ENCODE data around the gene MEOX2.

Gene MEOX2

DNA sequence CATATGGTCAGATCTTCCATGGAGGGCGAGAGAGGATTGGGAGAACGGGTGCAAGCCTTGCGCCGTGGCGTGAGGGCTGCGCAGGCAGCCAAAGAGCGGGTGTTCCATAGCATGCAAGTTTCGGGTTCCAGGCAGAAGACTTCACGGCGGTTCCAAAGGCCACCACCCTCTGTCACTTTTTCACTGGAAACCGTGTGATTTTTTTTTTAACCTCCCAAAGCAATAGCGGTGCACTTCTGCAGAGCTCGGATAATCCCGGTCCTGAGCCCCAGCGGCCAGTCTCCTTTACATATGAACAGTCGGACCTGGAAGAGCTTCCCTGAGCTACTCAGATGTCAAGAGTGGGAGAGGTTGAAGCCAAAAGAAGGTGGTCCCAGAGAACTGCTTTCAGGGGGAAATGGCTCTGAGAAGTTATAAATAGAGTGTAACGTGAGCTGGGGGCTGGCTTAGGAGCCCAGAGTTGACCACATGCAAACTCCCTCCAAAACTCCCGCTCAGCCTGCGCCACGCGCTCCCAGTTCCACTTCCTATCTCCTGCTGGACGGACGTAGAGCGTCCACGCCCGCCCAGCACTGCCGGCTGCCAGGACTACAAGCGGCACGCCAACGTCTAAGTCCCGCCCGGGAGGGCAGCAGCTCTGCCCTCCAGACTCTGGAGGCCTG lies at the start of gene MEOX2:
Gene MEOX2 (minus strand): TSS at position 389 of the 662 bp plus-strand sequence. CDS start 281 bp downstream, at position 108.
- DNase-seq (ENCODE audit: low spot score), result peak; percentile 26

DNA sequence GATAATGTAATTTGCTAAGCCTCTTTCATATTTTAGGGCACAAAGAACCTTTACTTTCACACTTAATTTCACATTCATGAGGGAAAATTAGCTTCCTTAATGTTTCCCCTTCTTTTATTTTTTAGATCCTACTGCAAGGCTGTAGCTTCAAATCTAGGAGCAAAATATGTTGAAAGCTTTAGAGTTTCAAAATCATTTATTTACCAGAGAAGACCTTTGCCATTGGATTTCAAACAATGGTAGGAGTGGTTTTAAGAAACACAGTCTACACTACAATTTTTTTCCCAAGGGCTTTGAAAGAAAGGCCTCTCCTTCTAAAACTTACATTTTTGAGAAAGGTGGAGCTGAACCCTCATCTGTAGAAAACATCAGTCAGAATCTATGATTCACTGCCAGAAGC lies 43.3 kb upstream of the MEOX2 start:
- DNase-seq (ENCODE audit: low spot score), result no peak

DNA sequence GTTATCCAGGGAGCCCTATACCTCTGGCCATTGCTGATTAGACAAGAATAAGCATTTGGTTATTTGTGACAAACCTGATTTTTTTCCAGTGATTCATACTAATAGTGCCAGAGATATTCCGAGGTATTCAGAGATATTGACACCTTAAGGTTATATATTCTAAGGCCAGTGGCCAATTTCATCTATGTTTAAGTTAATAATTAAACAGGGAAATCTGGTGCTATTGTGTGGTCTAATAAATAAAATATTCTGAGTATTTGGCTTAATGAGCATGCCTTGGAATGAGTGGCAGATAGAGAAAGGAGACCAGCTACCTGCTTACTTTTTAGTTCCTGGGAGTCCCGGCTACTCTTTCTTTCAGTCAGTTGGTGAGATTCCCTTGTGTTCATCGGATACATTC lies 38.6 kb upstream of the MEOX2 start:
- DNase-seq (ENCODE audit: low spot score), result no peak

DNA sequence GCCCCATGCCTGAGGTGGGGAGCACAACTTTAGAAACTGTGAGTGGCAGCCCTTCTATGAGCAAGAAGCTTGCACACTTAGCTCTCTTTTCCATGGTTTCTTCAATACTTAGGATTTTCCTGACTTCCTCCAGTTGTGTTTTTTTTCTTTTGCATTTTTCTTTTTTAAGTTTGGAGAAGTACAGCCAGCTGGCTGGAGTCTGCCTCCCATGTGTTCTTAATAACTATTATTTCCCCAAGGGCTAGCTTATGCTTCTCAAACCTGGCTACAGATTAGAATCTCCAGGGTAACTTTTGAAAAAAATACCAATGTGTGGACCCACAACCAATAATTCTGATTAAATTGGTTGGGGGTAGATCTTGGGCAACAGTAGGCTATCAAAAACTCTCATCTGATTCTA lies 37.4 kb upstream of the MEOX2 start:
- DNase-seq (ENCODE audit: low spot score), result no peak

DNA sequence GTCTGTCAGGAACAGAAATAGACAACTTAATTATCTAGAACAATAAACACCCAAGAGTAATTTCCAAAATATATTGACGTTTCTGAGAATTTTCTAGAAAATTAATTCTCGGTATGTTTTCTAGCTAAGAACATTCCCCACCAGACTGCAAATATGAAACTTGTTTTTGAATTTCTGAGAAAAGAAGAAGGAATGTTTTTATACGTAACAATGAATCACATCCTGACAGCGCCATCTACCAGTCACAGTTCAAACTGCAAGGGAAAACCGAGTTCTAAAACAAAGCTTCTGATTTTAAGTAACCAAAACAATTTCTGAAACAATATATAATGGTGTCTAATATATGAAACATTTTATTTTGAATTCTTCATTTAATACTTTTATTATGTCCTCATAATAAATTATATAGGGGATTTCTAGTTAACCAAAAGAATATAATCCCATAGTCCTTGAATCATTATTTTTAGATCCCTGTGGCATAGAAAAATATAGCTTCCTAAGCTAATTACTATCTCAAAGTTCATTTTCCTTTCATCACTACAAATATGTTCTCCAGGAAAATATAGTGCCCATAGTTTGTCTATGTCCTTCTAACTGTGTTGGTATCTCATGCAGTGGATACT lies 34.5 kb upstream of the MEOX2 start:
- DNase-seq (ENCODE audit: low spot score), result peak; percentile 5

DNA sequence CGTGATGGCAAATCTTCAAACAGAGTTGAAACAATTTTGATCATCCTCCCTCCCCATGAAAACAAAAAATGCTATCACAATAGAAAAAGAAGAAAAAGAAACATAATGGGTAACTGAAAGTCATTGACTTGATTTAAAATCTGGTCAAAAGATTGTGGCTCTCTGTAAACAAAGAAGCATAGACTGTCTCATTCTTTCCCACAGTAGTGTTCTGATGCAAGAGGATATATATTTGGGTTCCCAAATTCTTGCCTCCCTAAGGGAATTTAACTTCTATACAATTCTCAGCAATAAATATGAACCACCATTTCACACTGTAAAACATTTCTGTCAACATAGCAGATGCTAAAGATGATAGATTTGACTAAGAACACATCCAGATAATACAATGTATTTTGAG lies 32.8 kb upstream of the MEOX2 start:
- no peak for DNase-seq (ENCODE audit: low spot score)

DNA sequence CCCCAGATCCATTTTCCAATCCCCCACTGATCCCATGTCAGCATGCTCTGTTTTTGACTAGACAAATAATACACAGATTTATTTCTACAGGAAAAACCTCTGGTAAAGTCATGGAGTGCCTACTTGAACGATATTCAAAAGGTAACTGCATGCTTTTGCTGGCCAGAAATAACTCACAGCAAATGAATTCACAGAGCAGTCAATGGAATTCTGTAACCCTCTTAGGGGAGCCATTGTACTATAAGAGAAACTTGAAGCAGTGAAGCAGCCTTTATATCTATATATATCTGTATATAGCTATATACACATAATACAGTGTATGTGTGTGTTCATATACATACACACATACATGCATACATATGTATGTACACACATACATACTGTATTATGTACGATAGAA lies 29.0 kb upstream of the MEOX2 start:
- DNase-seq (ENCODE audit: low spot score), result no peak

DNA sequence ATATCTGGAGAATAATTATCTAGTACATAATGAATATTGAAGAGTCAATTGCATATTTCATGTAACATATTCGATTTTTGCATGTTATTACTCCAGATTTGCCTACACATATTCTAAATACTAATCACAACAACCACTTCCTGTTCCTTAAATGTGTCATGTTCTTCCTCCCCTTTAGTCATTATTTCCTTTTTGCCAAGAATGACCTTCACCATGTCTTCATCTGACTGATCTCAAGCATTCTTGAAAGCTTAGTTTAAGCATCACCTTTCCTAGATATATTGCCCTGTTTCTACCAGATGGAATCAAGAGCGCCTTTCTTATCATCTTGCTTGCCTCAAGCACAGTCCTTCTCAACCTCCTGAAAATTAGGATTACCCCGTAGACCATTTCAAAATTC lies 23.5 kb upstream of the MEOX2 start:
- DNase-seq (ENCODE audit: low spot score), result no peak

DNA sequence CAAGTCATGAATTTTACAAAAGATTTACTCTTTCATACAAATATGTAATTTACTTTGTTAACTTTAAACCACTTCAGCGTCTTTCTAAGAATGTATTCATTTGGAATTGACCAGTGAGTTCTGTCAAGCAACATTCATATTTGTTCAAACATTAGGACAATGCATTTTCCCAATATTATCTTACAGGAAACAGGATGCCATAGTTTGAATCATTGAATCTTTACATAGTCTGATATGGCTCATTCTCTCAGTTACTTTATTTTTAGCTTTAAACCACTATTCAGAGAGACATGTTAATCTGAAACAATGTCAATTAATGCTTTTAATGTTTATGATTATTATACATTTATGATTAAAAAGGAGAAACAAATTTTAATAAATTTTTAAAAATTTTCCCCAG lies 21.1 kb upstream of the MEOX2 start:
- no peak for DNase-seq (ENCODE audit: low spot score)

DNA sequence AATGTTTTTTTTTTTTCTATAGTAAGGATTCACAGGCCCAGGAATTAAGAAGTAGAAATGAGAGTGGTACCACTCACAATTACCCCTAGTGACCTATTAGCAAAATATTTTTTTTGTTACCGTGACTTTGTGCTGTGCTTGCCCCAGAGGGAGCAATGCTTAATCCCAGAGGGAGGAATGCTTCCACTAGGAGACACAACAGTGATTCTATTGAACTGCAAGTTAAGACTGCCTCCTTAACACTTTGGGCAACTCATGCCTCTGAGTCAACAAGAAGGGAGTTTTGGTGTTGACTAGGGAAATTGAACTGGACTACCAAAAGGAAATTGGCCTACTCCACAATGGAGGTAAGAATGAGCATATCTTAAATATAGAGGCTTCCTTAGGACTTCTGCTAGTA lies 17.2 kb upstream of the MEOX2 start:
- no peak for DNase-seq (ENCODE audit: low spot score)

DNA sequence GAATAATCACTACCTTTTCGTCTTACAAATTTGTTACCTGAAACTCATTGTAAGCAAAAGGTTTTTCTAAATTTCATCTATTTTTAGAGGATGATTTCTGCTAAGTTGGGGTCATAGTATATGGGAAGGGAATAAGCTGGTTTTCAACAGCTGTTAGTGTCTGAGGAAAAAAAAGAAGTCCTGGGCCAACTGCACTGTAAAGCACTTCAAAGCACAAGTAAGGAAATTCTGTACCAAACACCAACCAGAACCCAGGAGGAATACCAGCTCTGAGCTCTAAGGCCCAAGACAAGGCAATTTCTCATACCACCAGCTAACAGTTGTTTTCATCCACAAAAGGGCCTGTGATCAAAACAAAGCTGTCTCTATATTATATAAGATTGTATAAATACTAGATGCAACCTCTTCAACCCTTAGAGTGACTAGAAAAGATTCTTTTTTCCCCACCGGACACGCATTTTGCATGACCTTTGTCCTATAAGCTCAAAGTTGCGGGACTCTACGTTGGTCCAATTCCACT lies 6.1 kb upstream of the MEOX2 start:
- no peak for DNase-seq (ENCODE audit: low spot score)

DNA sequence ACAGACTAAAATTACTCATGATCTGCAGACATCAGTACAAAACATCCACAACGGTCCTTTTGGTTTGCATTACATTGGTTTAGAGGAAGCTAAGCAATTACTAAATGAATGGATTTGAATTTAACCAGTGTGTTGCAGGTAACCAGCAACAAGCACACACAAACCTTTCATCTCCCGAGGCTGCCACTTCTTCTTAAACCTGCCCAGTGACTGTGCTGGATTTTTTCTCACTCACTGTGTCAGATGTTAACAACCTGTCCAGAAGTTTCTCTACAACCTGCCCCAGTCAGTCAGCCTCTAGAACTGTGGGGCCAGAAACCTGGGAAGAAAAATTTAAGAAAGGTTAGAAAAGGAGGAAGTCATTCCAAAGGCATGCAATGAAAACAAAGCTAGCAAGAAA lies 2.4 kb upstream of the MEOX2 start:
- DNase-seq (ENCODE audit: low spot score), result no peak

DNA sequence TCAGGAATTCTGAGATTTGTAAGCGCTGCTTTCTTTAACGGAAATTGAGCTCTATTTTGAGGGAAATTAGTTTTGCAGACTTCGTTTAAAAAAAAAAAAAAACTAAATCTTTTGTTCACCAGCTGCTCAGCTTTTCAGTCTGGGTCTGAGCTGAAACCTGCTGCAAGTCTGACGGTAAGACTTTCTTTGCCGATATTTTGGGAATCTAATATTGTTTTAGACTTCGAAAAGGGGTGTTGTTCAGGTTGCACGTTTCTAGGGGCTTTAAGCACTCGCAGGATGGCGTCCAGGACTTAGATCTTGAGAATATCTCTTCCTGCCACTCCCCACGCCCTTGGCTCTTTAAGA lies 1.8 kb upstream of the MEOX2 start:
- DNase-seq (ENCODE audit: low spot score), result no peak

DNA sequence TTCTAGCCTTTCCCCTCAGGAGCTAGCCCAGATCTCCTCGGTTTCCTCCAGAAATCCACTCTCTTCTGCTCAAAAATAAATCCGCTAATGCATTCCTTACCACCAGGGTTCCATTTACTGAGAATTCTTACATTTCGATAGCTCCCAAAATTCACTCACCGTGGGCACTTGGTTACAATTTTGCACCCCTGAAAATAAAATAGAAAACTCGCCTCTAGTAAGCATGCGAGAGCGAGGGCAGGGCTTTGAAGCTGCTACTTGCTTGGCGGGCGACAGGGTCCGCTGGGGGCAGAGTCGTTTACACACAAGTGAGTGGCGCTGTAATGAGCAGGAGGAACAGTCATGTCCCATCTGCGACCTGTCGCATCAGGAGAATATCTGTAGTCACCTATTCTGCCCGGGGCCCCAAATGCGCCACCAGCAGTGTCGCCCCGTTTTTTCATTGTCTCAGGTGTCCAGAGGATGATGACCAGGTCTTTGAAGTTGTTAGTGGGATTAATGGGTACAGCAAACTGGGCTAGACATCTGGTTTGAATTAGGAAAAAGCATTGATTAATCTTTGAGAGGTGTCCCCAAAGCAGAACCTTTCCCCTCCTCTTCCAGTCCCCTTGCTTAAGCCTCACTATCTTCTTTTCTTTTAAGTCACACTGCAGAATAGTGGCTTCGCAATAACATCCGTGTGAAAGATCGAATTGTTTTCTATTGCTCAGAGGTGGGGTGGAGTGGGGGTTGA lies 1.2 kb upstream of the MEOX2 start:
- DNase-seq (ENCODE audit: low spot score), result no peak

DNA sequence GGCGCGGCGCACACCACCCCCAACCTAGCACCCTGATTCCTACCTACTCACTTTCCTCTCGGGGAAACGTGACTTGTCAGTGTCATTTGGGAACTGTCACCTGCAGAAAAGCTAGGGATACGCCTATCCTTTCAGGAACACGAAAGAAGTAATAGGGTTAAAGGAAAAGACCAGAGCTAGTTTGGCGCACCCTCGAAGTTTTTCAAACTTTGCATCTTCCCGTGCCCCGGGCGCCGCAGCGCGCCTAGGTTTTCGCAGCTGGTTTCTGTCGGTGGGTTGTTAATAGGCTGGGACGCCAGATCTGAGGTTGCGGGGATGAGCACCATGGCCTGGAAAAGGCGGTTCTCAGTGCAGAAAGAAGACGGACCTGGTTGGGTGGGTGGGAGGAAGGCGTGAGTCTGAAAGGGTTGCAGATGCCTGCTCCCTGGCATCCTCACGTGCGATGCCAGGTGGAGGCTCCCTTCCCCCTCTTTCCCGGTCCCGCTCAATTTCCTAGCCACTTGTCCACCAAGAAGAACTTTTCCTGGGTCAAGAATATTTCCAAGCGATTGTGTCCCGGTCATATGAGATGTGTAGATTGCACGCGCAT lies 568 bp upstream of the MEOX2 start:
- DNase-seq (ENCODE audit: low spot score), result no peak

DNA sequence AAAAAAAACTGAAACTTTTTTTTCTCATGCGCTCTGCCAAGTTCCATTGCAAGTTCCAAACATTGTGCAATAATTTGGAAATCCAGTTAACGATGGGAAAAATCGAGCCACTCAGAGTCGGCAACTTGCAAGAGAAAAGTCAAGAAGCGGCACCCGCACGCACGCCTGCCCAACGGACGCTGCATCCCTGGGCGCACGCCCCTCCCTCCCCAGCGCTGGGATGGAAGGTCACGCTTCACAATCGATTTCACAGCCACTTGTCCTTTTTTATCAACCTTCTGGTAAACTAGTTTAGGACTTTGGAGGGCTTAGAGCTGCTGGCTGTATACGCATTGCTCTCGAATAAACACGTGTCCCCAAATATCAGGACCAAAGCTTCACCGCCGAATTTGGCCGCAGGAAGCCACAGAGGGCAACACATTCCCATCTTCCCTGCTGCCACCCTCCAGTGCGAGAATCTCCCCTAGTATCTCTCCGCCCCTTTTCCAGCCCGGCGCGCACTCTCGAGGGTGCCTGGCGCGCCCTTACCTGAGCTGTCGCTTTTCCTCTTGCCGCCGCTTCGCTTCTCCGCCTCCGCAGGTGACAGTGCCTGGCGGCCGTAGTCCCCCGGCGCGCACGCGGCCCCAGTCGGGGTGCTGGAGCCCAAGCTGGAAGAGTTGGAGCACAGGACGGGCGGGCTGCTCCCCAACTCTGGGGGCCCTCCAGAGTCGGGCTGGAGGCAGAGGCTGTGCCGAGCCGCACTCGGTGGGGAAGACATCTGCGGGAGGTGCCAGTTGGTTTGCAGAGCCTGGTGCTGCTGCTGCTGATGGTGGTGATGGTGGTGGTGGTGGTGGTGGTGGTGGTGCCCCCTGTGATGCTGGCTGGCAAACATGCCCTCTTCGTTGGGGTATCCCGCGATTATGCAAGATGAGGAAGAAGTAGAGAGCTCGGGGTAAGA lies 857 bp downstream of the MEOX2 start:
- peak; percentile 30 for DNase-seq (ENCODE audit: low spot score)

DNA sequence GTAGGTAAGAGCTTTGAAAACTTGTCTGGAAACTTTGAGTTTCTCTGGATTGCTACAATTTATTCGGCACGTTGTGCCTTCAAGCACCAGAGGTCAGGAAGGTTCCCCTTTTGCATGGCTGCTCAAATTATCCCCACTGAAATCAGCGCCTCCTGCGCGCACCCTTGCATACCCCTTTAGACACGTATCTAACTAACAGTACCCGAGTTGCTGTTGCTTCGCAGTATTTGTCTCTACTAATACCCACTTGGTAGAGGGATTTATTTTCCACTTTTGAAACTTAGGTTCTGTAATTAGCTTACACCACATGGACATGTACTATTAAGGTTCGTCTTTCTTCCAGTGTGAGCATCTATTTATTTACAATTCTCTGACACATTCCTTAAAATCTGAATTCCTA lies 1.6 kb downstream of the MEOX2 start:
- no peak for DNase-seq (ENCODE audit: low spot score)

DNA sequence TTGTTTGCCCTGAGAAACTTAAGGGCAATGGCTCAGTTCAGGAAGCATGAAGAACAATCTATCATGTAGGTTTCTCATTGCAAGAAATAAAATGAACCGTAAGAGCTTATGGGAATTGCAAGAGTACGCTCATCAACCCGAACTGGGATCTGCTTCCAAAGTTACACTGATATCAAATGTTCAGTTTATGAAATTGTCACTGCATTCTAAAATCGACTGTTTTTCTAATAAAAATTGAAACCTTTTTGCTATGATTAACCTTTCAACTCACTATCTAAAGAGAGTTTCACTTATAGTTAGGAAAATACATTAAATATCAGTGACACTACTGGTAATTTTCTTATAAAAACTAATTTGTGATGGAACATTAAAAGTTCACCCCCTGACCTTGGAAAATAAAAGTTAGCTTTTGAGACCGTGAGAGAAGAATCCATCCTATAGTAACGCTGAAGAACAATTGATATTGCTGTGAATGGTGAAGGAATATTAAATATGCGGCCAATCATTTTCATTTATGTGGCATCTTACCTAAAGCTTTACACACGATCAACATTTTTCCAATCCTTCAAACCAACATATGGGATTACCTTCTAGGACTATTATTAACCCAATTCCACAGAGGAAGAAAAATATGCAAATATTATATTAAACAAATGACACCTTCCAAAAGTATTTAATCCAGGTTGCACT lies 2.2 kb downstream of the MEOX2 start:
- DNase-seq (ENCODE audit: low spot score), result no peak

DNA sequence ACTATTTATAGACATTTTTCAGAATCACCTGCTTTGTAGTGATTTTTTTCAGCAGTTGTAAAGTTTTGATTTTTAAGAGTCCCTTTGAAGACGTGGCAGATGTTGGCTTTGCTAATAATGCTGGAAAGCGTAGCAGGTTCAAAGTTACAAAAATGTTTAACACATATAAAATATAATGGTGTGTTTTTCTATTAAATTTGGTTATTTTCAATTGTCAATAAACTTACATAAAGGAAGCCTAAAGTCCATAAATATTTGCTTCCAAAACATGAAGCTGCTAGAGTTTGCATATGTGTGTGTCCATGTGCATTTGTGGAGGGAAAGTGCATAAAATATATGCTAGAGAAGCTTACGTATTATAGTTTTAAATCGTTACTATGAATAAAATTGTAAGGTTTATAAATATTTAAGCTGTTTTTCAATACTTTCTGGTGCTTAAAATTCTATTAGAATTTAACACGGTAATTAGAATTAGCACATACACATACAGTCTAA lies 3.7 kb downstream of the MEOX2 start:
- no peak for DNase-seq (ENCODE audit: low spot score)

DNA sequence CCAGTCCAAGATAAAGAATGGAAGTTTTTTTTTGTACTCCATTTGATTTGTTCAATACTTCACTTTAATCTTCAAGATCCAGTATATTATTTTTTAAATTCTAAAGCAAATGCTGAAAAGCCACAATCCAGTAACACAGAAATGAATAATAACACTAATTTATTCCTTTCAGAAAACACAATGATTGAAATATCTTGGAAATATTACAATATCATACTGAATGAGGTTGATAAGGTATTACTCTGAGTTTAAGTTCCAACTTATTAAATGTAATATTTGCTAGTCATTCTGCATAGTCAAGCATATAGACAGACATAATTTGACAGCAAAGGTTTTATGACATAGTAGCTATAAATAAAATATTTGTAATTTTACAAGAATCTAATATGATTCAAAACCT lies 4.4 kb downstream of the MEOX2 start:
- no peak for DNase-seq (ENCODE audit: low spot score)

DNA sequence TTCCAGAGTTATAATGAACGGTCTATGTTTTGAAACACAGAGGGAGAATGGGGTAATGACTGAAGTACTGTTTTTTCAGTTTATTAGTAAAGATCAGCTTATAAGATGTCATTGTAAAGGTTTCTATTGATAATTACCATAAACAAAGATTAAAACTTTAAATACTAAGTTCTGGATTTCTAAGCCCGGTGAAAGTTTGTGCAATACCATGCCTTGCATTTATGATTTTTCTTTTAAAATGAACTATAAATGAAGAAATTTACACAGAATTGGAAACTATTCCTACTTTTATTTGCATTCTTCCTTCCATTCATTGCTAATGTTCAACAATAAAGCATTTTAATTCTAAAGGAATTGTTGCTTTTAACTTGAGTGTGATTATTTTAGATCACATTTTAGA lies 4.9 kb downstream of the MEOX2 start:
- DNase-seq (ENCODE audit: low spot score), result no peak

Measured in AG08396 (cell line).